Measurements from ENCODE around the gene ARHGEF3. TPM values are rescaled to one million over a fixed set of nuclear protein-coding genes. Genes with fewer than 3 reads are reported as not detected.

Gene ARHGEF3
- total RNA-seq, 5 donors from 2014 or later (not counting 1 experiment from before 2014, with no cell fraction given) = 93.4 to 132 (median 124) TPM

- H3K36me3 Mint-ChIP-seq = peaks cover 35% of the 10 kb centered on the region
- POLR2A ChIA-PET = interaction anchor here (0.5 to 5.4 kb wide), 5 partner anchors 16 to 28 kb away, joined by 3 to 23 read pairs (median 7); no protein-coding TSS in a partner anchor
- WGBS (ENCODE audit: insufficient coverage) = no CpG with 5 or more reads among the region's 4 CpGs
These were observed 19.5 kb downstream of the ARHGEF3 start for GRCh38 chr3:56782215-56782614.

GRCh38 chr3:56781762-56782161, 20.0 kb downstream of the ARHGEF3 start:
- WGBS (ENCODE audit: insufficient coverage) = 75% methylated on average over 2 of the region's 2 CpGs
- H3K27me3 ChIP-seq (replicated peaks in 1 of 2; ENCODE audit: control insufficient read depth in 2 of 2, extremely low read depth in 1 of 2, insufficient read depth in 2 of 2, low read length in 1 of 2) = no peaks in the 10 kb centered on the region
- DNase-seq (no peak), ATAC-seq (replicated peaks in 1 of 4) (no peak)
- H3K27ac Mint-ChIP-seq = peak overlapping the region; percentile 97 to 99
- H3K27me3 Mint-ChIP-seq = no peaks in the 10 kb centered on the region
- peak overlapping the region; percentile 86 for H3K27ac ChIP-seq (ENCODE audit: low read length)
- no peak overlapping the region for H3K4me3 ChIP-seq (ENCODE audit: control insufficient read depth in 1 of 2, extremely low read depth in 1 of 2, low read length in 1 of 2)
- peaks cover 58 to 85% of the 10 kb centered on the region in 2 experiments for H3K4me1 ChIP-seq (ENCODE audit: control insufficient read depth in 1 of 2, extremely low read depth in 1 of 2, insufficient read depth in 2 of 2, low read length in 2 of 2)
- H3K36me3 ChIP-seq (ENCODE audit: control insufficient read depth in 2 of 2, extremely low read depth in 1 of 2, insufficient read depth in 1 of 2, low read length in 1 of 2) = peaks cover 0 to 29% of the 10 kb centered on the region in 2 donors
- H3K4me3 Mint-ChIP-seq = peak overlapping the region; percentile 28 to 70 (median 34)
- no peaks in the 10 kb centered on the region for H3K9me3 ChIP-seq
- POLR2A ChIA-PET = interaction anchor here (1.2 to 5.4 kb wide), 3 partner anchors 17 kb away, joined by 3 to 23 read pairs (median 10); no protein-coding TSS in a partner anchor
- peaks cover 98 to 99% (median 99%) of the 10 kb centered on the region in 3 donors for H3K4me1 Mint-ChIP-seq
- H3K36me3 Mint-ChIP-seq = peaks cover 39% of the 10 kb centered on the region
- H3K9me3 Mint-ChIP-seq = peaks cover 0 to 4% (median 0%) of the 10 kb centered on the region in 3 donors
- CTCF ChIA-PET = interaction anchor here (1.3 to 10.4 kb wide), 3 partner anchors 17 to 29 kb away, joined by 3 to 131 read pairs (median 3); partner anchors contain the start of gene ARHGEF3 (in 1 of the 2)

More at GRCh38 chr3:56782215-56782614, 19.5 kb downstream of the ARHGEF3 start:
- Histone ChIP-seq H3K36me3 (ENCODE audit: control insufficient read depth in 2 of 2, extremely low read depth in 1 of 2, insufficient read depth in 1 of 2, low read length in 1 of 2) (peaks cover 0 to 26% of the 10 kb centered on the region in 2 donors), H3K4me1 (ENCODE audit: control insufficient read depth in 1 of 2, extremely low read depth in 1 of 2, insufficient read depth in 2 of 2, low read length in 2 of 2) (peaks cover 63 to 90% of the 10 kb centered on the region in 2 experiments), H3K27ac (ENCODE audit: low read length) (peak overlapping the region; percentile 86), H3K27me3 (replicated peaks in 1 of 2; ENCODE audit: control insufficient read depth in 2 of 2, extremely low read depth in 1 of 2, insufficient read depth in 2 of 2, low read length in 1 of 2) (no peaks in the 10 kb centered on the region), H3K9me3 (no peaks in the 10 kb centered on the region), H3K4me3 (ENCODE audit: control insufficient read depth in 1 of 2, extremely low read depth in 1 of 2, low read length in 1 of 2) (no peak overlapping the region)
- Mint-ChIP-seq H3K4me1 (peaks cover 98 to 99% (median 99%) of the 10 kb centered on the region in 3 donors), H3K27me3 (no peaks in the 10 kb centered on the region), H3K27ac (peak overlapping the region; percentile 97 to 99), H3K9me3 (peaks cover 0 to 4% (median 0%) of the 10 kb centered on the region in 3 donors), H3K4me3 (peak overlapping the region in 2 of 3 donors; percentile 13 to 70)
- ATAC-seq (replicated peaks in 1 of 4) = no peak
- CTCF ChIA-PET = interaction anchor here (0.6 to 10.4 kb wide), 5 partner anchors 17 to 280 kb away, joined by 3 to 131 read pairs (median 3); partner anchors contain the start of gene ARHGEF3 (in 1 of the 2)
- no peak for DNase-seq

DNA sequence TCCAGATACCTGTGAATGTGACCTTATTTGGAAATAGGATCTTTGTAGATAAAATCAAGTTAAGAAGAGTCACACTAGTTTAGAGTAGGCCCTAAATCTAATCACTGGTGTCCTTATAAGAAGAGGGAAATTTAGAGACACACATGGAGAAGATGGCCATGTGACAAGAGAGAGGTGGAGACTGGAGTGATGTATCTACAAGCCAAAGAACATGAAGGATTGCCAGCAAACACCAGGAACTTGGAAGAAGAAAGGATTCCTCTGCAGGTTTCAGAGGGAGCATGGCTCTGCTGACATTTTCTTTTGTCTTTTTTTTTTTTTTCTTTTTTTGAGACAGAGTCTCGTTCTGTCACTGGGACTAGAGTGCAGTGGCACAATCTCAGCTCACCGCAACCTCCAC, 20.8 kb downstream of the ARHGEF3 start:
- H3K9me3 ChIP-seq = no peaks in the 10 kb centered on the region
- peak overlapping the region; percentile 86 for H3K27ac ChIP-seq (ENCODE audit: low read length)
- ChIA-PET POLR2A (interaction anchor here in 1 of 2 donors (0.6 to 1.2 kb wide), 2 partner anchors 16 to 34 kb away, joined by 3 to 4 read pairs; no protein-coding TSS in a partner anchor), CTCF (interaction anchor here in 1 of 2 donors (0.5 to 10.4 kb wide), 2 partner anchors 18 to 1407 kb away, joined by 3 to 131 read pairs; partner anchors contain the start of gene ARHGEF3)
- H3K4me3 Mint-ChIP-seq = peak overlapping the region in 2 of 3 donors; percentile 1 to 70
- H3K4me1 Mint-ChIP-seq = peaks cover 98 to 99% (median 99%) of the 10 kb centered on the region in 3 donors
- H3K4me3 ChIP-seq (ENCODE audit: control insufficient read depth in 1 of 2, extremely low read depth in 1 of 2, low read length in 1 of 2) = no peak overlapping the region
- H3K27me3 Mint-ChIP-seq = no peaks in the 10 kb centered on the region
- WGBS (ENCODE audit: insufficient coverage) = no CpG with 5 or more reads among the region's 2 CpGs
- peaks cover 0 to 29% of the 10 kb centered on the region in 2 donors for H3K36me3 ChIP-seq (ENCODE audit: control insufficient read depth in 2 of 2, extremely low read depth in 1 of 2, insufficient read depth in 1 of 2, low read length in 1 of 2)
- peak overlapping the region; percentile 97 to 99 for H3K27ac Mint-ChIP-seq
- DNase-seq (no peak), ATAC-seq (replicated peaks in 1 of 4) (no peak)
- H3K4me1 ChIP-seq (ENCODE audit: control insufficient read depth in 1 of 2, extremely low read depth in 1 of 2, insufficient read depth in 2 of 2, low read length in 2 of 2) = peaks cover 51 to 83% of the 10 kb centered on the region in 2 experiments
- H3K27me3 ChIP-seq (replicated peaks in 1 of 2; ENCODE audit: control insufficient read depth in 2 of 2, extremely low read depth in 1 of 2, insufficient read depth in 2 of 2, low read length in 1 of 2) = no peaks in the 10 kb centered on the region
- H3K36me3 Mint-ChIP-seq = peaks cover 38% of the 10 kb centered on the region
- peaks cover 0 to 4% (median 0%) of the 10 kb centered on the region in 3 donors for H3K9me3 Mint-ChIP-seq

GRCh38 chr3:56778893-56779292, 22.9 kb downstream of the ARHGEF3 start:
- CTCF ChIA-PET = interaction anchor here (0.7 to 10.4 kb wide), 4 partner anchors 9 to 210 kb away, joined by 3 to 131 read pairs (median 4); partner anchors contain the start of gene ARHGEF3 (in 1 of the 2)
- no peaks in the 10 kb centered on the region for H3K9me3 ChIP-seq
- H3K27me3 ChIP-seq (replicated peaks in 1 of 2; ENCODE audit: control insufficient read depth in 2 of 2, extremely low read depth in 1 of 2, insufficient read depth in 2 of 2, low read length in 1 of 2) = no peaks in the 10 kb centered on the region
- ATAC-seq (replicated peaks in 1 of 4) (no peak), DNase-seq (no peak)
- H3K4me3 Mint-ChIP-seq = peak overlapping the region in 1 of 3 donors; percentile 70
- H3K9me3 Mint-ChIP-seq = peaks cover 0 to 4% (median 0%) of the 10 kb centered on the region in 3 donors
- peak overlapping the region in 1 of 2 donors; percentile 77 for H3K27ac Mint-ChIP-seq
- H3K4me1 Mint-ChIP-seq = peaks cover 92 to 98% (median 95%) of the 10 kb centered on the region in 3 donors
- H3K36me3 Mint-ChIP-seq = peaks cover 32% of the 10 kb centered on the region
- 80% methylated on average over 2 of the region's 2 CpGs for WGBS (ENCODE audit: insufficient coverage)
- peak overlapping the region; percentile 29 for H3K27ac ChIP-seq (ENCODE audit: low read length)
- POLR2A ChIA-PET = interaction anchor here in 1 of 2 donors (0.5 to 0.9 kb wide), 4 partner anchors 10 to 108 kb away, joined by 3 to 4 read pairs (median 3); partner anchors contain the start of gene ARHGEF3
- peaks cover 0 to 31% of the 10 kb centered on the region in 2 donors for H3K36me3 ChIP-seq (ENCODE audit: control insufficient read depth in 2 of 2, extremely low read depth in 1 of 2, insufficient read depth in 1 of 2, low read length in 1 of 2)
- H3K4me1 ChIP-seq (ENCODE audit: control insufficient read depth in 1 of 2, extremely low read depth in 1 of 2, insufficient read depth in 2 of 2, low read length in 2 of 2) = peaks cover 33 to 76% of the 10 kb centered on the region in 2 experiments
- H3K4me3 ChIP-seq (ENCODE audit: control insufficient read depth in 1 of 2, extremely low read depth in 1 of 2, low read length in 1 of 2) = no peak overlapping the region
- no peaks in the 10 kb centered on the region for H3K27me3 Mint-ChIP-seq

DNA sequence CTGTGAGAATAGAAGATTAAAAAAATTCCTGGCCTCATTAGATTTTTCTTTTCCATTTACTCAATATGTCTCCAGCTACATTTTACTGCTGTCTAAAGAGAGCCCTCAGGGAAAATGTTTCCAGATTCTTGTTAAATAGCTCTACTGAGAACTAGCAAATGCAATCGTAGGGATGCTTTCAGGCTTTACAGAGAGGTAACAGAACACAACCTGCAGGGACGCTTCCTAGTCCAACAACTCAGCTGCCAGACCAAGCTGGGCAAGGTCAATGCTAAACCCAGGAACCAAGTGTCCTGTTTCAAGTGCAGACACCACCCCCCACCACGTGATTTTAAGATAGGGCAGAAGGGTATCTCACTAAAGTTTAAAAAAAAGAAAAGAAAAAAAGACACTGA, 25.2 kb downstream of the ARHGEF3 start:
- ChIA-PET CTCF (interaction anchor here (0.5 to 10.4 kb wide), 4 partner anchors 23 to 212 kb away, joined by 3 to 131 read pairs (median 4); partner anchors contain the start of gene ARHGEF3 (in 2 of the 2)), POLR2A (interaction anchor here in 1 of 2 donors (0.7 kb wide), 1 partner anchor 10 kb away, joined by 6 read pairs; no protein-coding TSS in a partner anchor)
- Histone ChIP-seq H3K27me3 (replicated peaks in 1 of 2; ENCODE audit: control insufficient read depth in 2 of 2, extremely low read depth in 1 of 2, insufficient read depth in 2 of 2, low read length in 1 of 2) (no peaks in the 10 kb centered on the region), H3K27ac (ENCODE audit: low read length) (peak overlapping the region; percentile 3), H3K9me3 (no peaks in the 10 kb centered on the region), H3K36me3 (ENCODE audit: control insufficient read depth in 2 of 2, extremely low read depth in 1 of 2, insufficient read depth in 1 of 2, low read length in 1 of 2) (peaks cover 0 to 53% of the 10 kb centered on the region in 2 donors), H3K4me1 (ENCODE audit: control insufficient read depth in 1 of 2, extremely low read depth in 1 of 2, insufficient read depth in 2 of 2, low read length in 2 of 2) (peaks cover 11 to 61% of the 10 kb centered on the region in 2 experiments), H3K4me3 (ENCODE audit: control insufficient read depth in 1 of 2, extremely low read depth in 1 of 2, low read length in 1 of 2) (no peak overlapping the region)
- Mint-ChIP-seq H3K36me3 (peaks cover 50% of the 10 kb centered on the region), H3K27ac (peak overlapping the region; percentile 75 to 85), H3K27me3 (no peaks in the 10 kb centered on the region), H3K4me1 (peaks cover 84 to 94% (median 88%) of the 10 kb centered on the region in 3 donors), H3K9me3 (peaks cover 0 to 4% (median 0%) of the 10 kb centered on the region in 3 donors), H3K4me3 (peak overlapping the region in 2 of 3 donors; percentile 17 to 41)
- ATAC-seq (replicated peaks in 1 of 4) (no peak), DNase-seq (no peak)
- WGBS (ENCODE audit: insufficient coverage) = no CpG with 5 or more reads among the region's 3 CpGs
